ENCODE results near the gene ANAPC5. TPM values are rescaled to one million over a fixed set of nuclear protein-coding genes. Genes with fewer than 3 reads are reported as not detected.
A peak's percentile ranks its signal among the peaks of the same experiment; 100 is the strongest.

The ANAPC5 gene
- total RNA-seq, 1 experiment from 2014 or later = 101 TPM

DNA sequence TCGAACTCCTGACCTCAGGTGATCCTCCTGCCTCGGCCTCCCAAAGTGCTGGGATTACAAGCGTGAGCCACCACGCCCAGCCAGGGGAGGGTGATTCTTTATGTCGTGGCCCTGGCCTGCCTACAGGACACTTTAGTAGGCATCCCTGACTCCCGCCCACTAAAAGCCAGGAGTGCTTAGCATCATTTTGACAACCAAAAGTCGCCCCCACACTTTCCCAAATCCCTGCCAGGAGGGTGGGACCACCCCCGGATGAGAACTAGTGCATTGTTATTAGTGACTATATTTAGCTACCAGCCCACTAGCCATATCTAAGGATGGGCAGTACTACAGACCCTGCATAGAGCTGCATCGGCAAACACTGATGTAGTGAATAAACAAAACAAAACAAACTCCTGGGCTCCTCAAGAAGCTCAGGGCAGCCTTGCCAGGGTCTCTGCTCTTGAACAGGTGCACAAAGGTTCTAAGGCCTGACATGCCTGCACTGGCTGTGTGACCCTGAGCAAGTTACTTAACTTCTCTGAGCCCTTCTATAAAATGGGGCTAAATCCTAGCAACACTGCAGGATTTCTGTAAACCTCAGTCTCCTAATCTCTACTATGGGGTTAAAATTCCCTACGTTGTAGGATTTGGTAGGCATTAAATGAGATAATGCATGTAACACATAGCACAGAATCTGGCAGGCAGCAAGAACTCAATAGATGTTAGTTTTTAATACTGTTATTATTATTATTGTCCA is 57.9 kb downstream of the ANAPC5 start:
- H2AK5ac ChIP-seq (ENCODE audit: insufficient read length, low read length) = no peak overlapping the region
- H3K9me3 ChIP-seq (ENCODE audit: control insufficient read depth, low read depth, low read length) = no peaks in the 10 kb centered on the region
- no peak overlapping the region for H2BK5ac ChIP-seq (ENCODE audit: insufficient read length, low read length)
- H2AFZ ChIP-seq (ENCODE audit: low read length) = no peak overlapping the region
- H3K27me3 ChIP-seq (ENCODE audit: insufficient read depth, low read length) = no peaks in the 10 kb centered on the region
- H3K14ac ChIP-seq (ENCODE audit: insufficient read depth, low read length) = no peak overlapping the region
- peaks cover 2% of the 10 kb centered on the region; the same call in 1 of the 2 replicates for H3K79me2 ChIP-seq (ENCODE audit: insufficient read depth, low read length)
- no peak overlapping the region for H2BK15ac ChIP-seq (ENCODE audit: low read depth, low read length)
- DNase-seq = no peak
- H3T11ph ChIP-seq (ENCODE audit: low read length) = no peak overlapping the region
- no peak overlapping the region for H3K4ac ChIP-seq (ENCODE audit: low read depth, low read length)
- no peaks in the 10 kb centered on the region for H4K20me1 ChIP-seq (ENCODE audit: control insufficient read depth, insufficient read depth, insufficient read length)
- H3K4me2 ChIP-seq (ENCODE audit: insufficient read depth, insufficient read length, low read length) = no peak overlapping the region
- TF ChIP-seq, protein P1, sequence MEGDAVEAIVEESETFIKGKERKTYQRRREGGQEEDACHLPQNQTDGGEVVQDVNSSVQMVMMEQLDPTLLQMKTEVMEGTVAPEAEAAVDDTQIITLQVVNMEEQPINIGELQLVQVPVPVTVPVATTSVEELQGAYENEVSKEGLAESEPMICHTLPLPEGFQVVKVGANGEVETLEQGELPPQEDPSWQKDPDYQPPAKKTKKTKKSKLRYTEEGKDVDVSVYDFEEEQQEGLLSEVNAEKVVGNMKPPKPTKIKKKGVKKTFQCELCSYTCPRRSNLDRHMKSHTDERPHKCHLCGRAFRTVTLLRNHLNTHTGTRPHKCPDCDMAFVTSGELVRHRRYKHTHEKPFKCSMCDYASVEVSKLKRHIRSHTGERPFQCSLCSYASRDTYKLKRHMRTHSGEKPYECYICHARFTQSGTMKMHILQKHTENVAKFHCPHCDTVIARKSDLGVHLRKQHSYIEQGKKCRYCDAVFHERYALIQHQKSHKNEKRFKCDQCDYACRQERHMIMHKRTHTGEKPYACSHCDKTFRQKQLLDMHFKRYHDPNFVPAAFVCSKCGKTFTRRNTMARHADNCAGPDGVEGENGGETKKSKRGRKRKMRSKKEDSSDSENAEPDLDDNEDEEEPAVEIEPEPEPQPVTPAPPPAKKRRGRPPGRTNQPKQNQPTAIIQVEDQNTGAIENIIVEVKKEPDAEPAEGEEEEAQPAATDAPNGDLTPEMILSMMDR (conservative IDR thresholded peaks at IDR 0.05) = no peak
- H4K8ac ChIP-seq (replicated peaks; ENCODE audit: insufficient read length, low read depth, low read length) = no peak overlapping the region
- H3K9ac ChIP-seq (ENCODE audit: extremely low read depth, insufficient read length, low read length) = no peak overlapping the region
- no peak overlapping the region for H2BK12ac ChIP-seq (ENCODE audit: insufficient read length, low read depth, low read length)
- H3K4me1 Mint-ChIP-seq = peaks cover 5 to 15% of the 10 kb centered on the region in 2 experiments
- H3K56ac ChIP-seq (ENCODE audit: insufficient read length, low read depth, low read length) = no peak overlapping the region
- H3K36me3 Mint-ChIP-seq (ENCODE audit: insufficient read depth in 1 of 3, low read depth in 3 of 3) = peaks cover 9 to 21% (median 12%) of the 10 kb centered on the region in 3 experiments; a peak in 6 of 7 replicates
- no peak overlapping the region for H3K23ac ChIP-seq (ENCODE audit: insufficient read length, low read depth, low read length)
- peaks cover 3% of the 10 kb centered on the region; the same call in 1 of the 2 replicates for H3K4me1 ChIP-seq (ENCODE audit: insufficient read depth, low read length)
- no peak overlapping the region for H2BK120ac ChIP-seq (ENCODE audit: low read depth, low read length, poor library complexity, severe bottlenecking)
- H2BK20ac ChIP-seq (ENCODE audit: low read depth, low read length, poor library complexity, severe bottlenecking) = no peak overlapping the region
- peaks cover 14% of the 10 kb centered on the region for H3K23me2 ChIP-seq (ENCODE audit: insufficient read length, low read depth, low read length, poor library complexity, severe bottlenecking)
- H3K4me3 Mint-ChIP-seq = no peak overlapping the region
- no peaks in the 10 kb centered on the region; a peak in 1 of 5 replicates for H3K9me3 Mint-ChIP-seq
- no peaks in the 10 kb centered on the region for H3K27me3 Mint-ChIP-seq (ENCODE audit: low read depth)
- no peak overlapping the region for H4K91ac ChIP-seq (ENCODE audit: insufficient read length, low read depth, low read length)
- no CpG with 5 or more reads among the region's 10 CpGs for WGBS (ENCODE audit: extremely low coverage, insufficient read length, low lambda C conversion rate)
- no peak overlapping the region for H4K5ac ChIP-seq (ENCODE audit: insufficient read length, low read depth, low read length)
- H3K27ac Mint-ChIP-seq = peak overlapping the region in 1 of 3 experiments; percentile 31; a peak in 1 of 7 replicates
- no peak overlapping the region for H3K27ac ChIP-seq (ENCODE audit: insufficient read length, low read depth, low read length)
- peaks cover 3% of the 10 kb centered on the region for H3K79me1 ChIP-seq (ENCODE audit: insufficient read depth, low read depth, low read length, poor library complexity, severe bottlenecking)
- no peak overlapping the region for H3K18ac ChIP-seq (ENCODE audit: insufficient read length, low read depth, low read length)
